OCI-LY1 (cell line): Measurements from ENCODE around the gene TYW1.
"Not testable (repeated sequence)": the region's sequence is repeated elsewhere in the genome, so short reads cannot be mapped to it uniquely, and the experiment has no call there.

Experiments
- H2AFZ ChIP-seq: fragments of 200-600 bp; sonication (generic), shearing (Covaris generic); 2 replicates; pipeline ENCODE4 v1.6.0; 2014; ENCODE audit warnings: antibody characterized with exemption, mild to moderate bottlenecking, low read length
- H3F3A ChIP-seq: fragments of 200-600 bp; sonication (generic), shearing (Covaris generic); 2 replicates; pipeline ENCODE4 v1.6.0; 2014; ENCODE audit warnings: mild to moderate bottlenecking, antibody characterized with exemption, low read length, moderate library complexity; ENCODE audit not compliant: insufficient read depth
- H3K27ac ChIP-seq: fragments of 200-600 bp; sonication (generic); 2 replicates; pipeline ENCODE4 v1.5.1; 2014; ENCODE audit warnings: low read length, mixed run types, mild to moderate bottlenecking, low read depth; ENCODE audit not compliant: poor library complexity, severe bottlenecking
- H3K27me3 ChIP-seq: fragments of 200-600 bp; sonication (generic); 2 replicates; pipeline ENCODE4 v1.6.0; 2014; ENCODE audit warnings: antibody characterized with exemption, mild to moderate bottlenecking, low read length, moderate library complexity; ENCODE audit not compliant: insufficient read depth
- H3K36me3 ChIP-seq: fragments of 200-600 bp; sonication (generic); 2 replicates; pipeline ENCODE4 v1.6.1; 2014; ENCODE audit warnings: mild to moderate bottlenecking, antibody characterized with exemption, low read length, moderate library complexity, mixed read lengths; ENCODE audit not compliant: insufficient read depth
- H3K4me1 ChIP-seq: fragments of 200-600 bp; sonication (generic); 2 replicates; pipeline ENCODE4 v1.5.1; 2014; ENCODE audit warnings: mild to moderate bottlenecking, low read length, moderate library complexity; ENCODE audit not compliant: insufficient read depth, severe bottlenecking
- H3K4me2 ChIP-seq: fragments of 200-600 bp; sonication (generic), shearing (Covaris generic); 2 replicates; pipeline ENCODE4 v1.6.1; 2014; ENCODE audit warnings: low read length
- H3K4me3 ChIP-seq: fragments of 200-600 bp; sonication (generic); 2 replicates; pipeline ENCODE4 v1.5.1; 2014; ENCODE audit warnings: low read length, low read depth, mild to moderate bottlenecking, mixed read lengths; ENCODE audit not compliant: poor library complexity, severe bottlenecking
- H3K79me2 ChIP-seq: fragments of 200-600 bp; shearing (Covaris generic); 2 replicates; pipeline ENCODE4 v1.6.1; 2016; ENCODE audit warnings: mixed run types, low read length, mixed read lengths; ENCODE audit not compliant: insufficient read depth
- H3K9ac ChIP-seq: fragments of 200-600 bp; sonication (generic), shearing (Covaris generic); 2 replicates; pipeline ENCODE4 v1.6.1; 2014; ENCODE audit warnings: mild to moderate bottlenecking, low read length, mixed read lengths
- H3K9me2 ChIP-seq: fragments of 200-600 bp; sonication (generic), shearing (Covaris generic); 2 replicates; pipeline ENCODE4 v1.6.1; 2014; ENCODE audit warnings: low read depth, mild to moderate bottlenecking, low read length, mixed read lengths
- H3K9me3 ChIP-seq: fragments of 200-600 bp; shearing (Covaris generic); 2 replicates; pipeline ENCODE4 v1.6.1; 2014; ENCODE audit warnings: low read length, mixed read lengths
- H4K20me1 ChIP-seq: fragments of 200-600 bp; sonication (generic), shearing (Covaris generic); 2 replicates; pipeline ENCODE4 v1.6.0; 2016; ENCODE audit warnings: mild to moderate bottlenecking, low read length; ENCODE audit not compliant: insufficient read depth
- CTCF ChIP-seq: fragments of 200-600 bp; sonication (generic), shearing (Covaris generic); IDR thresholded peaks from 2 replicates; pipeline ENCODE4 v1.5.1; 2017; ENCODE audit warnings: mild to moderate bottlenecking, antibody characterized with exemption, low read length, moderate library complexity, mixed read lengths
- EZH2 ChIP-seq: fragments of 200-600 bp; sonication (generic), shearing (Covaris generic); IDR thresholded peaks from 2 replicates; pipeline ENCODE4 v1.8.0; 2017; ENCODE audit warnings: borderline replicate concordance, mixed run types, mild to moderate bottlenecking, antibody characterized with exemption, low read length, moderate library complexity, mixed read lengths

TYW1 gene

DNA sequence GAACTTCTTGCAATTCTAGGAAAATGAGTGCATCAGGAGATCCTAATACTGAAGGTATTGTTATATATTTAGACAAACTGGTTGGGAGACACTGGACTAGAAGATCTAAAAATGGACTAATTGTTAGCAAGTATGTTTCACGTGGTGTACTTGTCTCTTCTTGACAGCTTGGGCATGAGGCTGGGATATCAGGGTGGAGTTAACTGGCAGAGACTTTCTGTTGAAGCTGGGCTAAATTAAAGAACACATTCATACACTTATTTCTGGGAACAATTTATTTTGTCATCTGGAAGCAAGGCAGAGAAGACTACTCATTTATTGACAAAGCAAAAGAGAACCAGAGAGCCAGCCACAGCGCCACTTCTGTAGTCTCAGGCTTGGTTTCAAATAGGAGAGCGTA, 25.9 kb downstream of the TYW1 start:
- Histone ChIP-seq H3K27ac (no peak overlapping the region), H2AFZ (no peak overlapping the region), H3K4me3 (no peak overlapping the region), H3K9me3 (no peaks in the 10 kb centered on the region), H3K9me2 (no peaks in the 10 kb centered on the region), H3F3A (no peaks in the 10 kb centered on the region), H3K4me1 (no peaks in the 10 kb centered on the region), H3K27me3 (no peaks in the 10 kb centered on the region), H3K36me3 (peaks cover 70% of the 10 kb centered on the region), H3K9ac (no peak overlapping the region), H3K4me2 (no peak overlapping the region), H3K79me2 (no peaks in the 10 kb centered on the region), H4K20me1 (no peaks in the 10 kb centered on the region)
- TF ChIP-seq EZH2, result no peak
- TF ChIP-seq CTCF, result no peak

GRCh38 chr7:67025459-67025858, 28.8 kb downstream of the TYW1 start:
- H3K9me2 ChIP-seq, H3K27ac ChIP-seq, H3K4me3 ChIP-seq, H3K27me3 ChIP-seq, H3F3A ChIP-seq, H3K9me3 ChIP-seq, H2AFZ ChIP-seq, H3K4me2 ChIP-seq, H3K9ac ChIP-seq, H3K4me1 ChIP-seq, H4K20me1 ChIP-seq, H3K79me2 ChIP-seq: not testable (repeated sequence)
- H3K36me3 ChIP-seq, result peaks cover 65% of the 10 kb centered on the region

- not testable (repeated sequence) for H3K9me2 ChIP-seq, H2AFZ ChIP-seq, H3K9ac ChIP-seq, H3K4me1 ChIP-seq, H4K20me1 ChIP-seq, H3K27ac ChIP-seq, H3K4me3 ChIP-seq, H3K4me2 ChIP-seq, H3K27me3 ChIP-seq, H3F3A ChIP-seq, H3K79me2 ChIP-seq, H3K9me3 ChIP-seq
- peaks cover 52% of the 10 kb centered on the region for H3K36me3 ChIP-seq
These were observed 35.1 kb downstream of the TYW1 start for GRCh38 chr7:67031685-67032084.

DNA sequence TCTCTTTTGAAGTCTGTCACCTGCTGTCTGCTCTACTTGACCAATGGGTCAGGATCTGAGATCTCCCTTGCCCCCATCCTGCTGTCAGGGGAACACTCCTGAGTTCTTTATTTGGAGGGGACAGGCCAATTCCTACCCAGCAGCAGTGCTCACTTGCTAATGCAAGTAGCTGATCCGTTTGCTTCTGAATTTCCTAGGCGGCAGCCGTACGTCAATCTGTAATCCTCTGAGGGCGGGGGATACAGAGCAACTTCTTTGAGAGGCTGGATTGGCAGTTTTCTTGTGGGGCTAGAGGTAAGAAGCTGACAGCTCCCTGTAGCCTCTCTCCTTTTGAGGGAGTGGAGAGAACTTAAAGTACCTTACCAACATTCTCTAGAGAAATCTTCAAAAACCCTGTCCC, 36.6 kb downstream of the TYW1 start:
- H3F3A ChIP-seq, result no peaks in the 10 kb centered on the region
- no peaks in the 10 kb centered on the region for H3K9me2 ChIP-seq
- no peak overlapping the region for H3K9ac ChIP-seq
- H3K4me1 ChIP-seq, result no peaks in the 10 kb centered on the region
- no peak for TF ChIP-seq CTCF
- no peak overlapping the region for H2AFZ ChIP-seq
- no peak overlapping the region for H3K4me3 ChIP-seq
- H3K4me2 ChIP-seq, result no peak overlapping the region
- no peaks in the 10 kb centered on the region for H3K79me2 ChIP-seq
- peaks cover 43% of the 10 kb centered on the region for H3K36me3 ChIP-seq
- H4K20me1 ChIP-seq, result no peaks in the 10 kb centered on the region
- no peaks in the 10 kb centered on the region; the same call in 1 of the 2 replicates for H3K9me3 ChIP-seq
- no peak overlapping the region for H3K27ac ChIP-seq
- no peaks in the 10 kb centered on the region for H3K27me3 ChIP-seq

DNA sequence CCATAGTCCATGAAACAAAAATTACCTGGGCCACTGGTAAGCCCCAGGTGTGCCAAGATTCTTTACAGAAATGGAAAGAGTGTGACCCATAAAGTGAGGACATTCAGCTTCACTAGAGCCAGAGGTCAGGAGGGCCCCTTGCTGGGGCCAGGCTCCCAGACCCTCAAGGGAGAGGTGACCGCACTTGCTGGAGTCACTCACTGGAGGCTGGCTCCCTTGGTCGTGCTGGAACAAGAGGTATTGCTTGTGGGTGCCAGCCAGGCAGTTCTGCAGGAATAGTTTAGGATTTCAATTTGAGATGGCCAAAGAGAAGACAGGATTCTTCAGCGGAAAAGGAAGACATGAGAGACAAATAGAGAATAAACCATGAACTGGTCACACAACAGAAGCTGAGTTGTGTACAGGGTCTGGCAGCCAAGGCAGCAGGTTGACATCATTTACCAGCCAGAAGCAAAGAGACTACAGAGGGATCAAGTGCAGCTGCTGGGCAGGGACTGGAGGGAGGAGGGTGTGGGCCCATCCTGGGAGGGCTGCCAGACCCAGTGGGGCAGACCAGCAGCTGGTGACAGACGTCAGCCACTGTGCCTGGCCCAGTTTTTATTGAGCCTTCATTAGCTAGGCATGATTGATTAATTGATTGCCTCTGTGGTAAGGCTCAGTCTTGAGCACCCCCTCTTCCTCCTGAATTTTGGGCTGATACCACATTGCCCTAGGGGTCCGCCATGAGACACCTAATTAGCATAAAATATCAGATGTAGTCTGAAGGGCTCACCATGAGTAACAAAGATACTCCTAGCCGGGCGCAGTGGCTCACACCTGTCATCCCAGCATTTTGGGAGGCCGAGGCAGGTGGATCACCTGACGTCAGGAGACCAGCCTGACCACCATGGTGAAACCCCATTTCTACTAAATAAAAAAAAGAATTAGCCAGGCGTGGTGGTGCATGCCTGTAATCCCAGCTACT, 40.1 kb downstream of the TYW1 start:
- H3K4me2 ChIP-seq, H3K9me3 ChIP-seq, H3K4me3 ChIP-seq, H3K27ac ChIP-seq, H3K27me3 ChIP-seq, H2AFZ ChIP-seq, H4K20me1 ChIP-seq, H3F3A ChIP-seq, H3K79me2 ChIP-seq, H3K9me2 ChIP-seq, H3K9ac ChIP-seq, H3K4me1 ChIP-seq: not testable (repeated sequence)
- H3K36me3 ChIP-seq, result peaks cover 32% of the 10 kb centered on the region
